GM18951 (cell line): ENCODE results near the gene ST6GAL2.

Experiments used
- POLR2A ChIP-seq: IDR thresholded peaks from 4 replicates; pipeline ENCODE4 v1.6.1; 2011; ENCODE audit warnings: mild to moderate bottlenecking; ENCODE audit not compliant: insufficient read length, insufficient read depth; ENCODE audit errors: extremely low read depth
- in situ Hi-C: fragments of 300-500 bp; cut with MboI; formaldehyde crosslinking; loops from one replicate; pipeline ENCODE4 v1.12.0; 2022; ENCODE audit warnings: low sequenced_read_pairs, mixed read lengths, inconsistent platforms; ENCODE audit not compliant: unreplicated experiment

The ST6GAL2 gene

GRCh38 chr2:106792671-106793070 lies 93.3 kb downstream of the ST6GAL2 start:
- in situ Hi-C loops, result no loop called here
- TF ChIP-seq POLR2A, result no peak

- no peak for TF ChIP-seq POLR2A
- in situ Hi-C loops, result no loop called here
These were observed 96.8 kb downstream of the ST6GAL2 start for GRCh38 chr2:106789185-106789584.

GRCh38 chr2:106782681-106783080 lies 103.3 kb downstream of the ST6GAL2 start:
- in situ Hi-C loops, result no loop called here
- TF ChIP-seq POLR2A, result no peak

GRCh38 chr2:106781196-106781595 lies 104.8 kb downstream of the ST6GAL2 start:
- in situ Hi-C loops, result no loop called here
- TF ChIP-seq POLR2A, result no peak

GRCh38 chr2:106771811-106772210 lies 114.2 kb downstream of the ST6GAL2 start:
- in situ Hi-C loops, result no loop called here
- no peak for TF ChIP-seq POLR2A

- TF ChIP-seq POLR2A, result no peak
- in situ Hi-C loops, result no loop called here
These were observed 115.0 kb downstream of the ST6GAL2 start for GRCh38 chr2:106770986-106771385.

GRCh38 chr2:106764614-106765013 lies 121.4 kb downstream of the ST6GAL2 start:
- TF ChIP-seq POLR2A, result no peak
- in situ Hi-C loops, result no loop called here

- no peak for TF ChIP-seq POLR2A
- in situ Hi-C loops, result no loop called here
These were observed 126.0 kb downstream of the ST6GAL2 start for GRCh38 chr2:106759966-106760365.

- in situ Hi-C loops, result no loop called here
- no peak for TF ChIP-seq POLR2A
These were observed 127.0 kb downstream of the ST6GAL2 start for GRCh38 chr2:106758901-106759497.
